ENCODE results near the gene MB.

- TF ChIP-seq KAT7 (CRISPR knock-in tag; IDR thresholded peaks at IDR 0.05; ENCODE audit: borderline replicate concordance) (no peak), POLR2A (conservative IDR thresholded peaks at IDR 0.05) (no peak), CEBPB (tag; IDR thresholded peaks at IDR 0.05) (no peak), BRF2 (IDR thresholded peaks at IDR 0.05; ENCODE audit: borderline replicate concordance, insufficient read depth, insufficient read length) (no peak)
These were observed 4.3 kb upstream of the MB start for GRCh38 chr22:35621451-35621850.
